Measurements from ENCODE around the gene ALDH8A1.

ALDH8A1 gene

DNA sequence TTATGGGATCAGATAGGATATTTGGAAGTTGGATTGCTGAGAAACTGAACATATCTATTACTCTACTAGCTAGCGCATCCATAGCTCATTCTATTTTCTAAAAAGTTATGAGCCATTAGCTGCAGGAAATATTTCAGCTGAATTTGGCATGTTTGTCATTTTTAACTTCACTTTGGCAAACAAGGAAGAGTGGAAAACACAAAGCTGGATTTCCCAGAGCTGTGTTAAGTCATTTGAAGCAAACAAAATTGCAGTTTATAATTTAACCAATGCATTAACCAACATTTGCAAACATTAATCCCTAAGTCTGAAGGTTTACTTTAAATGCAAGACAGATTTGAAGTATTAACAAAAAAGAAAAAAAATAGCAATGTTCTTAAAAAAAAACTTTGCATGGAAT, 1.2 kb downstream of the ALDH8A1 start:
- DNase-seq, result no peak

DNA sequence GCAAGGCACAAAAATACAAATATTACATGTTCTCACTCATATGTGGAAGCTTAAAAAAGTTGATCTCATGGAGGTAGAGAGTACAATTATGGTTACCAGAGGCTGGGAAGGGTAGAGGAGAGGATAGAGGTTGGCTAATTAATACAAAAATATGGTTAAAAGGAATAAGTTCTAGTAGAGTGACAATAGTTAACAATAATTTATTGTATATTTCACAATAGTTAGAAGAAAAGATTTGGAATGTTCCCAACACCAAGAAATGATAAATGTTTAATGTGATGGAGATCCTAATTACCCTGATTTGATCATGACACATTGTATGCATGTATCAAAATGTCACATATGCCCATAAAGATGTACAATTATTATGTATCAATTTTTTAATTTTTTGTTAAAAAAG, 1.8 kb downstream of the ALDH8A1 start:
- no peak for DNase-seq

DNA sequence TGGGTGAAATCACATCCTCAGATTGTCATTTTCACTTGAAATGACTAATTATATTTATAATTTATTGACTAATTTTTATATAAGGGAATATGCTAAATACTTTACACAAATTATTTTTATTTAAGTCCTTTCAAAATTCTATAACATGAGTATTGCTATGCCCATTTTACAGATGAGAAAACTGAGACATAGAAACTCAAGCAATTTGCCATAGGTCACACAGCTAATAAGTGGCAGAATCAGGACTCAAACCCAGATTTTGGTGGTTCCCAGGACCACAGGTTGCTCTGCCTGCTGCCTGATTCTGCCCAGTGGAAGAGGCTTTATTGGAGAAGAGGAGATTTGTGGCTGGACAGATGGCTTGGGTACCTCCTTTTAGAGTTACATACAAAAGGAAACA, 4.9 kb downstream of the ALDH8A1 start:
- no peak for DNase-seq

DNA sequence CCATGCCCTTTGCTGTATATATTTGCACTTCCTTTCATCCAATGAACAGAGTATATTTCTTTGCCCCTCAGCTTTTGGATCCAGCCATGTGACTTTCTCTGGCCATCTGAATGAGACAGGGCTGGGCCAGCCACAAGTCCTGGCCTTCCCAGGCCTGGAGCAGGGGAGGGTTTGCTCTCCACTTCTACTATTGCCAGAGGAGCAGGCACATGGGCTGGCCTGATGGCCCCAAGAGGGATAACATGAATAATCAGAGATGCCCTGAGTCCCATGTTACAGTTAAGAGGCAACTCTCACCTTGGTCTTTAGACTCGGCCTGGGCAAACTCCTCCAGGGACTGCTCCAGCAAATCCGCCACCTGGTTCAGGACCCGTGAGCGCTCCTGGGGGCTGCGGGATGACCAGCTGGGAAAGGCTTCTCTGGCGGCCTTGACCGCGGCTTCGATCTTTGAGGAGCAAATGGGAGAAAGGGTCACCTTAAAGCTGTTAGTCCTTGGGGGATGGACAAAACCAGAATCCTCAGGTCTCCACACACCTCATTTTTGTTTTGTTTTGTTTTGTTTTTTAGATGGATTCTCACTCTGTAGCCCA, 6.3 kb downstream of the ALDH8A1 start:
- no peak for DNase-seq

DNA sequence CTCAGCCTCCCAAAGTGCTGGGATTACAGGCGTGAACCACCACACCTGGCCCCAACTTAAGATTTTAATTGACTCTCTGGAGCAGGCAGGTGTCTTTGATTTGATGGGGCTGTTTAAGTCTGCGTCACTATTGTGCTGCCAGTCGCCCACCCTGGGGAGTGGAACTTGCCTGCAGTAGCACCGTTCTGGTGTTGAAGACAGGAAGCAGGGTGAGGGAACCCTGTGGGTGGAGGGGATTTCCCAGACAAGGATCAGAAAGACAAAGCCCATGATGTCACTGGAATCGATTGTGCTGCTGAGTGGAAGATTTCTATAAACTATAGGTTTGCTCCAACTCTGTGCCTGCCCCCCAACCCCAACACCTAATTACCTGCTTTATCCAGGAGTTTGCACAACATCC, 11.0 kb downstream of the ALDH8A1 start:
- no peak for DNase-seq

DNA sequence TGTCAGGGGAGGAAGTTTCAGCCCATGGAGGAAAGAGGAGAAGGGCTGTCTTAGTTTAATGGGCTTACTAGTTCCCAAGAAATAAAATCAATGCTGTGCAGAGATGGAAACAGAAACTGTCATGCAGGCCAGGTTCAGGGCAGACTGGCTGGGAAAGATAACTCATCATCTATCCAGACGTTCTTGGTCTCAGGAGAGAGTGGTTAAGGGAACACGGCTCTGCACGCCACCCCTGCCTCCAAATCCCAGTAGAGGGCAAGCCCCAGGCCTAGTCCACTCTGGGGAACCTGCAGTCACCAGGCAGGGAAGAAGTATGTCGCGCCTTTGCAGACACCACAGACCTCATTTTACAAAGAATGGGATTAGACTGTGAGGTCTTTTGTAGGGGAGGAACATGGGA, 12.5 kb downstream of the ALDH8A1 start:
- no peak for DNase-seq

DNA sequence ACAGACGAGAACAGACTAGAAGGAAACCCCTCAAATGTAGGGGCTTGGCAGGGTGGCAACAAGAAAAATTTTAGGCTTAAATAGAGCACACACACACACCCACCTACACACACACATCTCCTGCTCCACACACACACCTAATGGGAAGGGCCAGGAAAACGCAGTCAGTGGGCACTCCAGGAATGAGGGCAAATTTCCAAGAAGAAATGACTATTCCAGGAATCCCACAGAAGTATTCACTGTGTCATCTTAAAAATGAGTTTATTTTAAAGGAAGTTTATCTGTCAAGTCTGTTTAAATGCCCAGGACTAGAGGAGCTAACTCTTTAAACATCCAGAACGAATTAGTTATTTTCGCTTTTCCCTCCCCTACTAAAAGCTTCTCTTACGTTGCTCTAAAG, 13.0 kb downstream of the ALDH8A1 start:
- DNase-seq, result no peak

DNA sequence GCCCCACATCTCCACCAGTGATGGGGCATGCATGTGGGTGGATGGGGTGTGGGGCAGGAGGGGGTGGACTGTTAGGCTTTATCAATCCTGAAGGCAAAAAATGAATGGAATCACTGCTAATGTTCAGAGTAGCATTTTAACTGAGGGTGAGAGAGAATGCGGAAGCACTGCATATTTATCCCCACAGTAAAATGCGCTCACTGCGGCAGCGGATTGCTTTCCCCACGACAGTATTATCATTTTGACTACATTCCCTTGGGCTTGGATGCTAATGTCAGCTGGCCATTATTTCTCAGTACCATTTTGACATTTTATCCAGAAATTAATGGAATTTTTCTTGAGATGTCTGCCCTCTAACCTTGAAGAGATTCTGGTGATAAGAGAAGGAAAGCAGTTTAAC, 13.4 kb downstream of the ALDH8A1 start:
- DNase-seq, result no peak

DNA sequence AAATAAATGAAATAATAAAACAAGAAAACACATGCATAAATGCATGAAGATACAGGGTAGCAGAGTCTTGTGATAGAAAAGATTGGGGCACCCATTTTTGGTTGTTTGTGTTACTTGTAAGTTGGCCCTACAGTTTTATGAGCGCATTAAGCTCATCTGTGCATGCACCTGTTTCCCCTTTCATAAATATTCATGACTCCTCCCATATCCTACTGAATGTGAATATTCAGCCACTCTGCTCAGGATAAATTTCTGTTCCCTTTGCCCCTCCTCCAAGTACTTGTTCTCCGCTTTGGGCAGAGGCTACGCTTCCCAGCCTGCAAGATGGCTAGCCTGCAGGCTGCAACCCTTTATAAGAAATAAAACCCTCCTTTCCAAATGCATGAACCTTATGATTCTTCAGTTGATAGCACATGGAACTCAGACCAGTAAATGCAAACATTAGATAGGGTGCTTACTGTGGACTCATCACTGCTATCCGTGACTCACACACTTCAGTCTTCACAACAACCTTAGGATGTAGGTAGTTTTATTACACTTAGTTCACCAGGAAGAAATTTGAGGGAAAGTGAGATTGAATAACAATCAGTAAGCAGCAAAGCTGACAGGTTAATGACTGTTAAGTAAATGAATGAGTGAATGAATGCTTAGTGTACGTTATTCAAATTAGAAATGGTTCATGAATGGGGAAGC, 15.0 kb downstream of the ALDH8A1 start:
- no peak for DNase-seq

DNA sequence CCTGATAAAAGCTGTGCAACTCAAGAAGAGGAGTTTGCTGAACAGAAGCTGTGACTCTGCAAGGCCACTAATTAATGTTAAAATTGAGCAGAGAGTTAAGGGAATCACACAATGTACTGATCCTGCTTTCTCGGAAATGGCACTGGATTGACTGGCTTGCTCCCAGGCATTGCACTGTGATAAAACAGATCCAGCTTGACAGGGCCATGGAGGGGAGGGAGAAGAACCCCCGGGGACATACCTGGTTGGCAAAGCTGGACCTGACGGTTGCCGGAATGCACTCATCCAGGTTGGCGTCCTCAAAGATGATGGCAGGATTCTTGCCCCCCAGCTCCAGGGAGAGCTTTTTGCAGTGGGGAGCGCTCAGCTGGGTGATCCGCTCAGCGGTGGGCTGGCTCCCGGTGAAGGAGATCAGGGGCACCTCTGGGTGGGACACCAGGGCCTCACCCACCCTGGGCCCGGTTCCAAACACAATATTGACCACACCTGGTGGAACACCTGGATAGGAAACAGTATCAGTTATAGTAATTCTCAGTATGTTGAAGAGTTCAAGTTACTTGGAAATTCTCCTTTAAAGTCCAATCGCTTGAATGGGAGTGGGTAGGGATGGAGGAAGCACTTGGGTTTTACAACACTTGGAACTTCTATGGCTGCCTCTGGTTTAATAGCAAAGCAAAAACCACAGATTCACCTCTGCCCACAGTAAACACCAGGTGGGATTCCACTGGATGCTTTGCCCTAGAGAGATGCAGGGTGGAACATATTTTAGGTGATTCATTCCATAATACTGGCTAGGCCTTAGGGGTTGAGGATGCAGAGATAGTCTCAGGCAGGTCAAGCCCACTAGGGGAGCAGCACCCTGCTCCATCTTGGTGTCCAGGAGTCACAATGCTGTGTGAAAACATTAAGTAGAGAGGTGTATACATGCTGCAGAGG, 17.1 kb downstream of the ALDH8A1 start:
- no peak for DNase-seq

DNA sequence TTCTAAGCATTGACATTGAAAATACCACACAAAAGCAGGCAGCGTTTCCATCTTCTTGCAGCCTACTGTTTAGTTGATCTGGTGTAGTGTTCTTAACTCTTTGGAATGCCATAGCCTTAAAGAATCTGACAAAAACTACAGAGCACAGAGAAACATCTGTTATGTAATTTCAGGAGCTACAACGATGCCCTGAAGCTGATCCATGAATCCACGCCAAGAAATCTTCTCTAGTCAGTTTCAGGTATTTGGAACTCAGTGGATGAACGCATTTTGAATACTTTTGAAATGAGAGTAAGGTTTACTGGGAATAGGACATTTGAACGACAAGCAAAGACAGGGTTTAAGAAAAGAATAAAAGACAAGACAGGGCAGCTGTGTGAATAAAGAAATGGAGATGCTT, 17.8 kb downstream of the ALDH8A1 start:
- DNase-seq, result no peak

DNA sequence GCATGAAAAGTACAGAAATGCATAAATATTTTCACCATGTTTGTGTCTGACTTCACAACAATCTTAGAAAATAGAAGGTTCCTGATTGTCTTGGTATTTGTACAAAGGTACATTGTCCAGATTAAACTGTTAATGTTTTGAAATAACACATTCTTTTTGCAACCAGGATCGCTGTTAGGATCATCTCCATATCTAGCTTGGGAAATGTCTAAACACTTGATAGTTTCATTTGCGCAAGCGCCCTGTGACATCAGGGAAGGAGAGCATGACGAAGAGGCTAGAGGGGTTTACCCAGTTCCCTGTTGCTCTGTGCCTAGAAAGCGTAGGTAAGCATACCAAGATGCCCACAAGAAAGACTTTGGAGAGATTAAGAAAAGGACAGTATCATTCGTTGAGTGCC, 19.4 kb downstream of the ALDH8A1 start:
- no peak for DNase-seq

DNA sequence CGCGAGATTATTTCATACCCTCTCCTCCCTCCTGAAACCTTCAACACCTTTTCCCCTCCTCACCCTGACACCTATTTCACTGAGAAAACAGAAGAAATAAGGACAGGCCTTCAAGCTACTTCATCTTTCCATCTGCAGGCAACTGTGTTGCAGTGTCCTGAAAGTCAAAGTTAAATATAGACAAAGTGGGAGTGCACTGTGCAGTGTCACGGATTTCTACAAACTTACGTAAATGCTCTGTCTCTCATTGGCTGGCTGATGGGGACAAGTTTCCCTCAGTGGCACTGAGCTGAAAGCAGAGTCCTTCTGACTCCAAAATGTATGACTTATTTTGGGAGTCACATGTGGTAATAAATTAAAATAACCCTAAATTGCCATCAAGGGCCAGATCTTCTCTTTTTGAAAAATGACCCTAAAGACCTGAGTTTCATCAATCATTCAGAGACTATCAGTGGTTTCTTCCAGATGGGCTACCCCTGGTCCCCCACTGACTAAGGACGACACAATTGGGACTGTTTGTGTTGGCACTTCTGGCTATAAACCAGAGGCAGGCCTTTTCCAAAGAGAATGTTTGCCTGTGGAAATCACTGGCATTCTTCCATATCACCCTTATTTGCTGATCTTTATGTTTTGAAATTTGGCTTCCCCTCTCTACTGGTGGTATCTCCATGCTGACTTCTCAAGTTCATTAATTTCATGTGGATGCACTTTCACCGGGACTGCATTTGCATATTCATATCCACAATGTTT, 21.6 kb downstream of the ALDH8A1 start:
- no peak for DNase-seq

DNA sequence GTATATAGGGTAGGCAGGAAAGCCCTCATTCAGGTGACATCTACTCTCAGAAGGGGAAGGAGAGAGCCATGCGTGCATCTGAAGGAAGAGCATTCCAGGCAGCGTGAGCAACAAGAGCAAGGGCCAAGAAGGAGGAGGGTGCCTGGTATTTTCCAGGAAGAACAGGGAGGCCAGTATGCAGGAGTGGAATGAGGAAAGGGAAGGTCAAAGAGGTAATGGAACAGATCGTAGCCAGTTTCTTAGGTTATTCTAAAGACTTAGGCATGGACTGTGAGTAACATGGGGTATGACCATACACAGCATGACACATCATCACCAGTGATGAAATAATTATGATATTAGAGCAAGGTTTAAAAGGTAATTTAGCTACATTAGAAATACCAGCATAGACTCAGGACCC, 24.1 kb downstream of the ALDH8A1 start:
- no peak for DNase-seq

DNA sequence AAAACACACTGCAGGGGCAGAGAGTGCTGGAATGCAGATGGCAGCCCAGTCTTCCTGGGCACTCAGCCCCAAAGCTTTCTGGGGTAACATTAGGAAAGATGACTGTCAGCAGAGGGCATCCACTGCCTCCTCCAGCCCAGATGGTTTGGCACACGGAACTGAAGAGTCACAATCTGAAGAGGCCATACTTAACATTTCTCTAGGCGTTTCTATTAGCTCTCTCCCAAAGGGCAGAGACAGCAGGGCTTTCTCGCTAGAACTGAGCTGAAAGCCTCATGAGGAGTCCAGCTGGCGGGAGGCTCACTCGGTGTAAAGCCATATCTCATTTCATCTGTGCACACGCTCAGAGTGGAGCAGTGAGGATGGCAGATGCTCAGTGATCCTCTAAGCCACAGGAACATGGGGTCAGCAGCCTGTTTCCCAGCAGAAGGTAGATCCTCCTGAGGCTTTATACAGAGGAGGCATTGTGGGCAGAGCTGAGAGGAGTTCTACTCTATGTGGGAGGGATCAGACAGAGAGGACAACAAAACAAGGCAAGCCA, 28.1 kb downstream of the ALDH8A1 start:
- no peak for DNase-seq

DNA sequence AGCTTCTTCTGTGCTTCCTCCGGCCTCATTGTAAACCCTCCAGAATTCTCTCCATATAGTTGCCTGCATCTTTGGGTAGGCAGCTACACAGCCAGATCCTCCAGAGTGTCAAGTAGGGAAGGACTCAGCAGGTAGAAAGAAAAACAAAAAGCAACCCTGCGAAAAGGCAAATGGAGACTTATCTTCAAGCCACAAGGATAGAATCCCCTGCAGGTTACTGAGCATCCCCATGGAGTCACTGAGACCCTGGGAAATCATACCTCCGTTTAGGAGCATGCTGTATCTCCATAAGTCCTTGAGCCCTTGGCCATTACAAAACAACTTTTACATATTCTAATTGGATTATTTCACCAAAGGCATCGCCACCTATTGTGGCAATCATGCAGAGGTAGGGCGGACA, 28.6 kb downstream of the ALDH8A1 start:
- no peak for DNase-seq

DNA sequence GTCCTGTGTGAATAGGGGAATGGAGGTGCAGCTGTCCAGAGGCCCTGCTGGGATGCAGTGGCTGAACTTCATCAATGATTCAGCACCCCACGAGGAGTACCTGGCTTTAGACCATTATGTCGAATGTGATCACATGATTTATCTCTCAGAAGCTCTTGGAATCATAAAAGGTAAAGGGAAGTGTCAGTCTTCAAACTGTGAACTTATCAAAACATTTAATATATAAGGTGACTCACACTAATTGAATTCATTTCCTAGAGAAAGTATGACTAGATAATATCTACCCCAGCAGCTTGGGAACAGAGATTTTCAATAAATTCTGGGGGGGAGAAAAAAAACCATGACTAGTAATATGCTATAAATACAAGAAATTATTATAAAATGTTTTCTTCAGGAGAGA, 29.5 kb downstream of the ALDH8A1 start:
- DNase-seq, result no peak

DNA sequence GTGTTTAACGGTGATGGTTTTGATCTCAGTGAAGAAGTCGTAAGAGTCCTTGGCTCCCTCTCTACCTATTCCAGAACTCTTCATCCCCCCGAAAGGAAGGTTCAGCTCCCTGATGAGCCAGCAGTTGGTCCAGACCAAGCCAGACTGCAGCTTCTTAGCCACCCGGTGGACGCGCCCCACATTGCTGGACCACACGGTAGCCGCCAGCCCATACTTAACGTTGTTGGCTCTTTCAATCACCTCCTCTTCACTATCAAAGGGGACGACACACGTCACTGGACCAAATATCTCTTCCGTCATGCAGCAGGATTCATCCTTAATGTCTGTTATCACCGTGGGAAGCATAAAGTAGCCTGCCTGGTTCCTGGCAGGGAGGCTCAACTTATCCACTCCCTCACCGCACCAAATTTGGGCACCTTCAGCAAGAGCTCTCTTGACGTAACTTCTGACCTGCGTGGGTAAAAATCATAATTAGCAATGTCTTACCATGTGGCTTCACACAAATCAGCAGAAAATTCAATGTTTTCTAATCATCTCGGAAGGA, 31.4 kb downstream of the ALDH8A1 start:
- DNase-seq, result no peak

DNA sequence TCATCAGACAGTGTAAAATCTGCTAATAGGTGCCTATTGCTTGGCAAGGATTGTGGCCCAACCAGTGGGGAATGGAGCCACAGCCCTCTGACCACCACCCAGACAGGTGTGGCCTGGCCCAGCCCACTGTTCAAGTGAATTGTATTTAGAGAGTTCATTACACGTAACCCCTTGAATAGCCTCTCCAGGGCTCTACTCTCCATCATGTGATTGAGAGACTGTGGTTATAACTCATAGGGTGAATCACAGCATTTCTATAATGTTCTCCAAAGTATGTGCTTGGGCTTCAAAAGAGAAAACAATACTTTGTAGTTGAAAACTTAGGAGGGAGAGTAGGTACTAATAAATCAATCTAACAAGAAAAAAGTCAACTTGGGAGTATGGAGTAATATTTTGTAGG, 38.4 kb downstream of the ALDH8A1 start:
- no peak for DNase-seq

DNA sequence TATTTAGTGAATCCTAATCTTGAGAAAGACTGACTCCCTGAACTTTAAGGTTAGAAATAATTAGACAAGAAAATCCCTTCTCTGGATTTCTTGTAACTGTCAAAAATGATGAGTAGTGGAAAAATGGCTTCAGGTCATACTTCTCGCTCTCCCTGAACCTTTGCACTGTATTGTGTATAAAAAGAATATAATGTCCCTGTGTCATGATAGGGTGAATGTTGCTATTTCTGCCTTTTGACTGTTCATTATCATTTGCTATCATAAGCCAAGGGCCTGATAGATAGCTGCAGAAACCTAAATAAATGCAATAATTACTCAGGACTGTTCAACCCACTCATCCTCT, 39.3 kb downstream of the ALDH8A1 start:
- DNase-seq, result no peak

DNA sequence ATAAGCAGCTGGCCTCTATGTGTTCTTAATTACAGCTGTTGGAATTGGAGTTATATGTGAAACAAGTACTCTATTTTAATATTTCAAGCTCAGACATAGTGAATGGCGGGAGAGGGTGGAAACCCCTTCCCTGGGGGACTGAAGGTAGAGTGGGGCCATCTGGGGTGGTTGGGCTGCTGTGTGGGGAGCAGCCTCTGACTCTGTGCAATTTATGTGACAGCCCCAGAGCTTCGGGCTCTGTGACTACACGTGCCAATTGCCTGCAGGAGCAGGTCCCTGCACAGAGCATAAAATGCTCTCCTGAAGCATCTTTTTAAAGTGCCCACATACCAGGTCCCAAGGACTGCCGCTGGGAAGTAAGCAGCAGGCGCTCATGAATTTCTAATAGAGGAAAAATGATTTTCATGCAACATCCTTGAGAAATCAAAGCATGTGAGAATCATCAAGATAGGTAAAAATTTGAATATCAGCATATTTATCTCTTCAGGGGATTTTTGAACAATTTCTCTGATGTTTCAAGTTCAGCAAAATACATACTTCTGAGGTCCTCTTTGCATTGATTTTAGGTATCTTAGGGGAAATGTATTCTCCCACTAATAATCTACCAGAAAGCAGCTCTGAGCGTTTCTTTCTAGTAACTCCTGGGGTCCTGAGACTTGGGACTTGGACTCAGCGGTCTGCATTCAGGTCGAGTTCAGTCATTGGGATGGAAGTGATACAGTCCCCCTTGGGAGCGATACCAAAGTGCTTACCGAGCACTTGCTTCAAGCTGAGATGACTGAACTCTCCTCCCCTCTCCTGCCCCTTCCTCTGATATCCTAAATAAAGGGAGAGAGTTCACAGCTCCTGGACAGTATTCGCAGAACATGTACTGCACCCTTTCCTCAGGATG, 40.0 kb downstream of the ALDH8A1 start:
- DNase-seq, result no peak

All from NCI-H1105 (cell line).